ENCODE data around the gene MYO3A. TPM values are rescaled to one million over a fixed set of nuclear protein-coding genes. Genes with fewer than 3 reads are reported as not detected.

The MYO3A gene
- total RNA-seq, 4 donors from 2014 or later: 0.06 TPM; not detected in 3

DNA sequence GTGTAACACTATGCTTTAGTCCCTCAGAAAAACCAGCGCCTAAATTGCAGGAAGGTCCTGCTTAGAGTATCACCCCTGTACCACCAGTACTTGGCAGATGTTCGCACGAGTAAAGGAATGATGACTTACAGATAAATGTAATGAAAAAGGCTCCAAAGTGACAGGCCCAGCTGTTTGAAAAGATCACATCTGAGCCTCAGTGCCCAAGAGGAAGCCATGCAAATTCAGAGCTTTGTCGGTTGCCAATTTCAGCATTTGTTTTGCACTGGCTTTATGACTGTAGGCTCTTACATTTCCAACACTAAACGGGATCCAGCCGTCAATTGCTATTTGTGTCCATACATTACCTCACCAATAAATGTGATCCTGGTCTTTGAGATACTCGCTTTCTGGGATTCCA, 222.0 kb downstream of the MYO3A start:
- TF ChIP-seq POLR2A (IDR thresholded peaks at IDR 0.05; ENCODE audit: low read depth) (no peak), EP300 (IDR thresholded peaks at IDR 0.05) (no peak), POLR2AphosphoS5 (IDR thresholded peaks at IDR 0.05) (no peak)
- TF ChIP-seq, protein P1, sequence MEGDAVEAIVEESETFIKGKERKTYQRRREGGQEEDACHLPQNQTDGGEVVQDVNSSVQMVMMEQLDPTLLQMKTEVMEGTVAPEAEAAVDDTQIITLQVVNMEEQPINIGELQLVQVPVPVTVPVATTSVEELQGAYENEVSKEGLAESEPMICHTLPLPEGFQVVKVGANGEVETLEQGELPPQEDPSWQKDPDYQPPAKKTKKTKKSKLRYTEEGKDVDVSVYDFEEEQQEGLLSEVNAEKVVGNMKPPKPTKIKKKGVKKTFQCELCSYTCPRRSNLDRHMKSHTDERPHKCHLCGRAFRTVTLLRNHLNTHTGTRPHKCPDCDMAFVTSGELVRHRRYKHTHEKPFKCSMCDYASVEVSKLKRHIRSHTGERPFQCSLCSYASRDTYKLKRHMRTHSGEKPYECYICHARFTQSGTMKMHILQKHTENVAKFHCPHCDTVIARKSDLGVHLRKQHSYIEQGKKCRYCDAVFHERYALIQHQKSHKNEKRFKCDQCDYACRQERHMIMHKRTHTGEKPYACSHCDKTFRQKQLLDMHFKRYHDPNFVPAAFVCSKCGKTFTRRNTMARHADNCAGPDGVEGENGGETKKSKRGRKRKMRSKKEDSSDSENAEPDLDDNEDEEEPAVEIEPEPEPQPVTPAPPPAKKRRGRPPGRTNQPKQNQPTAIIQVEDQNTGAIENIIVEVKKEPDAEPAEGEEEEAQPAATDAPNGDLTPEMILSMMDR (IDR thresholded peaks at IDR 0.05): no peak
- Histone ChIP-seq H3K9me3 (no peaks in the 10 kb centered on the region), H3K4me1 (no peaks in the 10 kb centered on the region), H3K4me3 (no peak overlapping the region), H3K27ac (replicated peaks in 1 of 4) (no peak overlapping the region), H3K36me3 (no peaks in the 10 kb centered on the region), H3K27me3 (no peaks in the 10 kb centered on the region)
- WGBS: 84% methylated on average over 7 of the region's 7 CpGs
- no peak for DNase-seq (ENCODE audit: extremely low spot score)
- intact Hi-C loops (cut with DNase I): no loop called here

DNA sequence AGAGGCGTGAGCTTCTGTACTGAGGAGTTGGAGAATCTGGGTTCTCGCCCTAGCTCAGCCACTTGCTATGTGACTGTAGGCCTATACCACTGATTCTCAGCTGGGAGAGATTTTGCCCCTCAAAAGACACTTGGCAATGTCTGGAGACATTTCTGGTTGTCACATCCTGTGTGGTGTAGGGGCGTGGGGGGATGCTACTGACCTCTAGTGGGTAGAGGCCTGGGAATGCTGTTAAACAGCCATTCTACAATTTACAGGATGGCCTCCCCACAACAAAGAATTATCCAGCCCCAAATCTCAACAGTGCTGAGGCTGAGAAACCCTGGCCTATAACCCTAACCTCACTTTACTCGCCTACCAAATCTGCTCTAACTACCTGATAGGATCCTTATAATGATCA, 223.7 kb downstream of the MYO3A start:
- Histone ChIP-seq H3K4me1 (no peaks in the 10 kb centered on the region), H3K27ac (replicated peaks in 1 of 4) (no peak overlapping the region), H3K4me3 (no peak overlapping the region), H3K36me3 (no peaks in the 10 kb centered on the region), H3K27me3 (no peaks in the 10 kb centered on the region), H3K9me3 (no peaks in the 10 kb centered on the region)
- no peak for TF ChIP-seq EP300 (IDR thresholded peaks at IDR 0.05)
- TF ChIP-seq POLR2A (IDR thresholded peaks at IDR 0.05; ENCODE audit: low read depth): no peak
- TF ChIP-seq POLR2AphosphoS5 (IDR thresholded peaks at IDR 0.05): no peak
- TF ChIP-seq, protein P1 (IDR thresholded peaks at IDR 0.05): no peak
- WGBS: 91% methylated on average over 4 of the region's 4 CpGs
- intact Hi-C loops (cut with DNase I): no loop called here
- DNase-seq (ENCODE audit: extremely low spot score): no peak

DNA sequence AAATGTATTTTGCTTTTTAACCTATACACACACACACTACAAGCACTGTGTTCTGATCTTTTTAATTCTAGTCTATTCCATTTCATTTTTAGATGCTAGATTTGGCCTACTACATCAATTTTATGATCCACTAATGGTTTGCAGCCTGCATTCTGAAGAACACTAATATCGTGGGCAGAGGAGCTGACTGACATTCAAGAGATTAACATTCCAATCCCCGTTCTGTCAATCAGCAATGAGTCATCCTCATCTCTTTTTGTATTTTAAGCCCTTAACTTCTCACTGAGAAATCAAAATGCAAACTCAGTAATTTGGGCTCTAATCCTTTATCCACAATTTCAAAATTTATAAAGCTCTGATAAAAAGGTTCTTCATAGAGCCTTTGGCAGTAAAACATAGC, 235.4 kb downstream of the MYO3A start:
- Histone ChIP-seq H3K9me3 (no peaks in the 10 kb centered on the region), H3K4me3 (no peak overlapping the region), H3K27me3 (no peaks in the 10 kb centered on the region), H3K4me1 (no peaks in the 10 kb centered on the region), H3K36me3 (no peaks in the 10 kb centered on the region), H3K27ac (replicated peaks in 1 of 4) (no peak overlapping the region)
- TF ChIP-seq POLR2AphosphoS5 (IDR thresholded peaks at IDR 0.05) (no peak), POLR2A (IDR thresholded peaks at IDR 0.05; ENCODE audit: low read depth) (no peak), EP300 (IDR thresholded peaks at IDR 0.05) (no peak)
- TF ChIP-seq, protein P1 (IDR thresholded peaks at IDR 0.05): no peak
- no peak for DNase-seq (ENCODE audit: extremely low spot score)
- WGBS: 51% methylated on average over 2 of the region's 2 CpGs
- intact Hi-C loops (cut with DNase I): no loop called here

DNA sequence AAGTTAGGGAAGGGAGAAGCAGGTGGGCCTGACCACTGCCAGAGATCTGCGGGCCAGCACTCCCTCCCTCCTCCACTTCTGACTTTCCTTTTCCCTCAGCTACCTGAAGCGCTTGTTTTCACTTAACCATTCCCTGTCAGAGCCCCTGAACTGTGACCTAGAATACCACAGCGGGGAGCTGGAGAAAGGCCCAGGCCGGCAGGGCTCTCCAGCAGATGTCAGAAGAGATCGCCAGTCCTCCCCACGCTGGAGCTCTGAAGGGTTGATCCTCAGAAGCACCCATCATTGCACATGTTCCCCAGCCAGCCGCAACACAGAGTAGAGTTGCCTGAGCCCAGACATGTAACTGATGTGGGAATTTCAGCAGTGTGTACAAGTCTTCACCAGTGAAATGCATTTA, 238.1 kb downstream of the MYO3A start:
- intact Hi-C loops (cut with DNase I): no loop called here
- Histone ChIP-seq H3K27me3 (no peaks in the 10 kb centered on the region), H3K4me1 (no peaks in the 10 kb centered on the region), H3K36me3 (no peaks in the 10 kb centered on the region), H3K4me3 (no peak overlapping the region), H3K9me3 (no peaks in the 10 kb centered on the region), H3K27ac (replicated peaks in 1 of 4) (no peak overlapping the region)
- 72% methylated on average over 6 of the region's 7 CpGs for WGBS
- TF ChIP-seq, protein P1 (IDR thresholded peaks at IDR 0.05): no peak
- no peak for TF ChIP-seq EP300 (IDR thresholded peaks at IDR 0.05)
- no peak for TF ChIP-seq POLR2A (IDR thresholded peaks at IDR 0.05; ENCODE audit: low read depth)
- no peak for TF ChIP-seq POLR2AphosphoS5 (IDR thresholded peaks at IDR 0.05)
- DNase-seq (ENCODE audit: extremely low spot score): no peak

DNA sequence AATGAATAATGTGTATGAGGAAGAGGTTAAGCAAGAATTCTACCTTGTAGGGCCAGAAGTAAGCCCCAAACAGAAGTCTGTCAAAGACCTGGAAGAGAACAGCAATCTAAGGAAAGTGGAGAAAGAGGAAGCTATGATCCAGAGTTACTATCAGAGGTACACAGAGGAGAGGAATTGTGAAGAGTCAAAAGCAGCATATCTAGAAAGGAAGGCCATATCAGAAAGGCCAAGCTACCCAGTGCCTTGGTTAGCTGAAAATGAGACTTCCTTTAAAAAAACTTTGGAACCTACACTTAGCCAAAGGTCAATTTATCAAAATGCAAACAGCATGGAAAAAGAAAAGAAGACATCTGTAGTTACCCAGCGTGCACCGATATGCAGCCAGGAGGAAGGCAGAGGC, 239.8 kb downstream of the MYO3A start:
- Histone ChIP-seq H3K27ac (replicated peaks in 1 of 4) (no peak overlapping the region), H3K4me1 (no peaks in the 10 kb centered on the region), H3K27me3 (no peaks in the 10 kb centered on the region), H3K9me3 (no peaks in the 10 kb centered on the region), H3K36me3 (no peaks in the 10 kb centered on the region), H3K4me3 (no peak overlapping the region)
- no peak for DNase-seq (ENCODE audit: extremely low spot score)
- no peak for TF ChIP-seq POLR2A (IDR thresholded peaks at IDR 0.05; ENCODE audit: low read depth)
- TF ChIP-seq, protein P1 (IDR thresholded peaks at IDR 0.05): no peak
- TF ChIP-seq EP300 (IDR thresholded peaks at IDR 0.05): no peak
- TF ChIP-seq POLR2AphosphoS5 (IDR thresholded peaks at IDR 0.05): no peak
- intact Hi-C loops (cut with DNase I): no loop called here
- 79% methylated on average over 2 of the region's 2 CpGs for WGBS

Data from esophagus muscularis mucosa (tissue), 4 donors.